ENCODE measurements around the gene NPC1. TPM values are rescaled to one million over a fixed set of nuclear protein-coding genes. Genes with fewer than 3 reads are reported as not detected.

The NPC1 gene
- total RNA-seq, 1 experiment from 2014 or later = 38.3 TPM

GRCh38 chr18:23498117-23498516 lies 88.2 kb downstream of the NPC1 start (continued):
- TF ChIP-seq, protein P1, sequence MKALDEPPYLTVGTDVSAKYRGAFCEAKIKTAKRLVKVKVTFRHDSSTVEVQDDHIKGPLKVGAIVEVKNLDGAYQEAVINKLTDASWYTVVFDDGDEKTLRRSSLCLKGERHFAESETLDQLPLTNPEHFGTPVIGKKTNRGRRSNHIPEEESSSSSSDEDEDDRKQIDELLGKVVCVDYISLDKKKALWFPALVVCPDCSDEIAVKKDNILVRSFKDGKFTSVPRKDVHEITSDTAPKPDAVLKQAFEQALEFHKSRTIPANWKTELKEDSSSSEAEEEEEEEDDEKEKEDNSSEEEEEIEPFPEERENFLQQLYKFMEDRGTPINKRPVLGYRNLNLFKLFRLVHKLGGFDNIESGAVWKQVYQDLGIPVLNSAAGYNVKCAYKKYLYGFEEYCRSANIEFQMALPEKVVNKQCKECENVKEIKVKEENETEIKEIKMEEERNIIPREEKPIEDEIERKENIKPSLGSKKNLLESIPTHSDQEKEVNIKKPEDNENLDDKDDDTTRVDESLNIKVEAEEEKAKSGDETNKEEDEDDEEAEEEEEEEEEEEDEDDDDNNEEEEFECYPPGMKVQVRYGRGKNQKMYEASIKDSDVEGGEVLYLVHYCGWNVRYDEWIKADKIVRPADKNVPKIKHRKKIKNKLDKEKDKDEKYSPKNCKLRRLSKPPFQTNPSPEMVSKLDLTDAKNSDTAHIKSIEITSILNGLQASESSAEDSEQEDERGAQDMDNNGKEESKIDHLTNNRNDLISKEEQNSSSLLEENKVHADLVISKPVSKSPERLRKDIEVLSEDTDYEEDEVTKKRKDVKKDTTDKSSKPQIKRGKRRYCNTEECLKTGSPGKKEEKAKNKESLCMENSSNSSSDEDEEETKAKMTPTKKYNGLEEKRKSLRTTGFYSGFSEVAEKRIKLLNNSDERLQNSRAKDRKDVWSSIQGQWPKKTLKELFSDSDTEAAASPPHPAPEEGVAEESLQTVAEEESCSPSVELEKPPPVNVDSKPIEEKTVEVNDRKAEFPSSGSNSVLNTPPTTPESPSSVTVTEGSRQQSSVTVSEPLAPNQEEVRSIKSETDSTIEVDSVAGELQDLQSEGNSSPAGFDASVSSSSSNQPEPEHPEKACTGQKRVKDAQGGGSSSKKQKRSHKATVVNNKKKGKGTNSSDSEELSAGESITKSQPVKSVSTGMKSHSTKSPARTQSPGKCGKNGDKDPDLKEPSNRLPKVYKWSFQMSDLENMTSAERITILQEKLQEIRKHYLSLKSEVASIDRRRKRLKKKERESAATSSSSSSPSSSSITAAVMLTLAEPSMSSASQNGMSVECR (CRISPR knock-in tag; IDR thresholded peaks at IDR 0.05; ENCODE audit: borderline replicate concordance) = no peak
- TF ChIP-seq ATF6 (CRISPR knock-in tag; IDR thresholded peaks at IDR 0.05) (no peak), PRDM15 (CRISPR knock-in tag; IDR thresholded peaks at IDR 0.05) (no peak), CTCF (IDR thresholded peaks at IDR 0.05) (no peak), ZNF232 (CRISPR knock-in tag; IDR thresholded peaks at IDR 0.05) (no peak), KAT7 (CRISPR knock-in tag; IDR thresholded peaks at IDR 0.05; ENCODE audit: borderline replicate concordance) (no peak), TCF7 (CRISPR knock-in tag; IDR thresholded peaks at IDR 0.05; ENCODE audit: low read depth) (no peak), USF2 (CRISPR knock-in tag; IDR thresholded peaks at IDR 0.05) (no peak), FOXJ3 (CRISPR knock-in tag; IDR thresholded peaks at IDR 0.05; ENCODE audit: borderline replicate concordance) (no peak)
- TF ChIP-seq, protein P2, sequence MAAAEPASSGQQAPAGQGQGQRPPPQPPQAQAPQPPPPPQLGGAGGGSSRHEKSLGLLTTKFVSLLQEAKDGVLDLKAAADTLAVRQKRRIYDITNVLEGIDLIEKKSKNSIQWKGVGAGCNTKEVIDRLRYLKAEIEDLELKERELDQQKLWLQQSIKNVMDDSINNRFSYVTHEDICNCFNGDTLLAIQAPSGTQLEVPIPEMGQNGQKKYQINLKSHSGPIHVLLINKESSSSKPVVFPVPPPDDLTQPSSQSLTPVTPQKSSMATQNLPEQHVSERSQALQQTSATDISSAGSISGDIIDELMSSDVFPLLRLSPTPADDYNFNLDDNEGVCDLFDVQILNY (CRISPR knock-in tag; IDR thresholded peaks at IDR 0.05) = no peak
- TF ChIP-seq, protein P3, sequence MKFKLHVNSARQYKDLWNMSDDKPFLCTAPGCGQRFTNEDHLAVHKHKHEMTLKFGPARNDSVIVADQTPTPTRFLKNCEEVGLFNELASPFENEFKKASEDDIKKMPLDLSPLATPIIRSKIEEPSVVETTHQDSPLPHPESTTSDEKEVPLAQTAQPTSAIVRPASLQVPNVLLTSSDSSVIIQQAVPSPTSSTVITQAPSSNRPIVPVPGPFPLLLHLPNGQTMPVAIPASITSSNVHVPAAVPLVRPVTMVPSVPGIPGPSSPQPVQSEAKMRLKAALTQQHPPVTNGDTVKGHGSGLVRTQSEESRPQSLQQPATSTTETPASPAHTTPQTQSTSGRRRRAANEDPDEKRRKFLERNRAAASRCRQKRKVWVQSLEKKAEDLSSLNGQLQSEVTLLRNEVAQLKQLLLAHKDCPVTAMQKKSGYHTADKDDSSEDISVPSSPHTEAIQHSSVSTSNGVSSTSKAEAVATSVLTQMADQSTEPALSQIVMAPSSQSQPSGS (CRISPR knock-in tag; IDR thresholded peaks at IDR 0.05; ENCODE audit: borderline replicate concordance, low read depth) = no peak
